SK-N-MC (cell line): ENCODE measurements around the gene C14orf93.

Experiments used
- EZH2 ChIP-seq: fragments of 200-600 bp; sonication (generic); IDR thresholded peaks from one replicate; pipeline ENCODE4 v1.6.1; 2017; ENCODE audit warnings: antibody characterized with exemption
- FOXP2 ChIP-seq: optimal IDR thresholded peaks from 2 replicates; pipeline ENCODE3; 2011; ENCODE audit warnings: mild to moderate bottlenecking, moderate library complexity; ENCODE audit not compliant: insufficient read depth; ENCODE audit errors: extremely low read length, control extremely low read depth
- POLR2AphosphoS5 ChIP-seq: IDR thresholded peaks from 2 replicates; pipeline ENCODE4 v1.6.1; 2012; ENCODE audit warnings: mild to moderate bottlenecking, low read depth, low read length, borderline replicate concordance

DNA sequence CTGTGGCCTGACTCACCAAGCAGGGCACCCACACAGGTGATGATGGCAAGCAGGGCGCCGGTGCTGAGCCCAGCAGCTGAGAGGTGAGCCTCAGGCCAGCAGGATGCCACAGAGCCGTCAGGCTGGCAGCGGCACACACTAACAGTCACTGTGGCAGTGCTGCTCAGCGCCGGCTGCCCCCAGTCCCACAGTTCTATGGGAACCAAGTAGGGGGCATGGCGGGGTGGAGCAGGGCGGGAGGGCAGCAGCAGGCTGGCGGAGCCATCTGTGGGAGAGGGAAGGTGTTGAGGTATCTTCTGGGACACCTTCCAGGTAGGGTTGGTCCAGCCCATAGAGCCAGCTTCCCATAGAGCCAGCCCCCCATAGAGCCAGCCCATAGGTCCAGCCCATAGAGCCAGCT, 39.1 kb upstream of the C14orf93 start:
- TF ChIP-seq POLR2AphosphoS5 (no peak), EZH2 (no peak), FOXP2 (no peak)
